Inflammatory macrophage (primary cell): ENCODE results near the gene CCDC89.

Source experiments
- DNase-seq, 2 donors: peaks; one replicate each; pipeline ENCODE4 v3.0.0-alpha.2; 2020 to 2022
- total RNA-seq, 18 experiments: gene quantifications; one replicate each; lab custom pipeline; 2026; ENCODE audit warnings: mixed read lengths in 6 of 18, inconsistent platforms in 2 of 18; lab: John Stamatoyannopoulos, UW

The CCDC89 gene
- 0 to 0.07 (median 0) reads per million in 18 experiments for total RNA-seq

GRCh38 chr11:85685820-85686459 lies at the start of gene CCDC89:
Gene CCDC89, minus strand, starts transcription at chr11:85686195. Its CDS starts 65 bp downstream, at chr11:85686130.
- no peak for DNase-seq

- DNase-seq = no peak
Measured at GRCh38 chr11:85732965-85733364, 47.0 kb upstream of the CCDC89 start.

GRCh38 chr11:85726381-85726780 lies 40.4 kb upstream of the CCDC89 start:
- DNase-seq = no peak

- DNase-seq = no peak
Measured at GRCh38 chr11:85725510-85726258, 39.7 kb upstream of the CCDC89 start.

DNA sequence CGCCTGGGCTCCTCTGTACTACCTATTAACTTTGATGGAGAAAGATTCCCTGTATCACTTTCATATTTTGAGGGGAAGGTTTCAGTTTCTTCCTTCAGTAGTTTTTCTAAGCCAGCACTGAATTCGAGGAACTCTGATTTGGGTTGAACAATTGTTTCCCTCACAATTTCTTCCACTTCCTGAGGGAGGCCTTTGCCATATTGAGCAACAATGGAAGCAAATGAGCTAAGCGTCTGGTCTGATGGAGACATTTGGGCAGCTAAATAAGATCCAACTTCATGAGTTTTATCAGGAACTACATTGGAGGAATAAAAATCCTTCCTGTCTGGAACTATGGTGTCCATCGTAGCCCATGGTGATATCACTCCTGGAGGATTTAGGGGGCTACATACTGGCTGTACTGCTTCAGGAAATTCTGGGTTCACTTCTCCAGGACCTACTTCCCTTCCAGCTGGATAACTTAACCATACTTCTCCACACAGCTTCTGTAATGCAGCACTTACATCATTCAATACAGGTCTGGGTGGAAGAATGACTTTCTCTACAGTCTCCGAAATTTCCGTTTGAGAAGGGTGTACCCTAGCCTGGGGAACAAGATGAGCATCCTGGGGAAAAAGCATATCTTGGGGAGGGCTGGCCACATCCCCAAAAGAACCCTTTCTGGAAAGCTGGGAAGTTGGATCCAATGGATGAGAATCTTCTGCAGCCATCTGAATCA lies 38.9 kb upstream of the CCDC89 start:
- DNase-seq = peak; percentile 22 to 36

DNA sequence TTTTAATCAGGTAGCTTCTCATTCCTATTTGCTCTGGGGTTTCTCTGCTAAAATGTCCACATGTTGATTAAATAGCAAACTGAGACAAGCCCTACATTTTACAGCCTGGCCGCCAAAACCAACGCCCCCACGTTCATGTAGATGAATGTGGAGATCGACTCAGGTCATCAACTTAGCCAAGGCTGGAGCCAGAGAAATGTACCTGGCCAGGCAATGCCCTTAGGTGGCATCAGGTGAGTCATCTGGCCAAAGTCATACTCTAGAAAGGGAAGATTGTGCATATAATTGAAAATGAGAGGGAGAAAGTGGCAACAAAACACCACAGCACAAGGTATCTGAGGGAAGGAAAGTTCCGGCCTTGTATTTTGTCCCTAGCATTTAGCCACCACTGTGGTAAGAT lies 37.1 kb upstream of the CCDC89 start:
- DNase-seq = no peak

DNA sequence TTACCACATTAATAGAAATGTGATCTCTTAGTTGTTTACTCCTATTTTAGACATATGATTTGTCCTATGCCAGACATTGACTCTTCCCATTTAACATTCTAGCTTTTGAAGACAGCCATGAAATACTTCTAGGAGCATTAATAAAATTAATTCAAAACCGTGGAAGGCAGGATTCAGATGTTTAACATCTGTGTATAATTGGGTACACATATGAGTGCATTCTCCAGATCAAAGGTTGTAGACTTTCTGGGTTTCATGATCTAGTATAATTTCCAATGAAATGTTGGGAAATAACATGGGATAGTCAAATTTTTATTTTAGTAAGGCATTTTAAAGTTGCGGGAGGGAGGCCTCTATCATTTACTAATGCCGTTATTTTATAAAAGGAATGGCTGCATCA lies 35.2 kb upstream of the CCDC89 start:
- DNase-seq = no peak

- DNase-seq = no peak
Measured at GRCh38 chr11:85718991-85719807, 33.2 kb upstream of the CCDC89 start.

GRCh38 chr11:85718126-85718943 lies 32.3 kb upstream of the CCDC89 start:
- no peak for DNase-seq

DNA sequence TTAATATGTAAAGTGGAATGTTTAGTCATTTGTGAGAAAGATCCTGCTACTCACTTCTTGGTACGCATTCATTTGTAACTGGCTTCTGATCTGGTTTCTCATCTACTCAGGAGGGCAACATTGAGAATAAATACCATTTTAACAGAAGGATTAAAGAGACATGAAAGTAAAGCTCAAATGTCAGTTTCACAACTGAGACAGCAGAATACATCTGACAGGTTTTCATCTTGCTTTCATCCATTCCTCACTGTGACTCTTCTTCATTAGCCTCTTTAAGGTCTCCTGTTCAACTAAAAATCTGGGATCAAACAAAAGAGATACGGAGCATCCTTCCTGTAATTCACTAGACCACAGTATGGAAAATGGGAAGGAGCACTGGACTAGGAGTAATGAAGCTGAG lies 31.4 kb upstream of the CCDC89 start:
- DNase-seq = no peak

GRCh38 chr11:85712953-85713352 lies 27.0 kb upstream of the CCDC89 start:
- DNase-seq = no peak

DNA sequence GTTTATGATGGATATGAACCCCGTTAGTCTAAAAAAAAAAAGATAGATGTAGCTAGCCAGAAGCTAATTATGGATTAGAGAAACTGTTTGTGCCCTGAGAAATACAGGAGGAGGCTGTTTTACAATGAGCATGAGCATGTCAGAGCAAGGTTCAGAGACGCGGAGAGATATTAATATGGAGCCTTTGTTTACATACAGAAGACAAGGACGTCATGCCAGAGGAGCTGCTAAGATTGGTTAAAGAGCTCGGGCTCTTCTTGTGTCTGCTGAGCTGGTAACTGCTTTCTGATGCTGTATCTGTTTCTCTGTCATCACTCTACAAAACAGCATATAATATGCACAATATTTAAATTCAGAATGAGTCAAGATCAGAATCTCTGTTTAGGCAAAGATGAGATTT lies 24.9 kb upstream of the CCDC89 start:
- DNase-seq = no peak

GRCh38 chr11:85709941-85710702 lies 24.1 kb upstream of the CCDC89 start:
- DNase-seq = no peak

DNA sequence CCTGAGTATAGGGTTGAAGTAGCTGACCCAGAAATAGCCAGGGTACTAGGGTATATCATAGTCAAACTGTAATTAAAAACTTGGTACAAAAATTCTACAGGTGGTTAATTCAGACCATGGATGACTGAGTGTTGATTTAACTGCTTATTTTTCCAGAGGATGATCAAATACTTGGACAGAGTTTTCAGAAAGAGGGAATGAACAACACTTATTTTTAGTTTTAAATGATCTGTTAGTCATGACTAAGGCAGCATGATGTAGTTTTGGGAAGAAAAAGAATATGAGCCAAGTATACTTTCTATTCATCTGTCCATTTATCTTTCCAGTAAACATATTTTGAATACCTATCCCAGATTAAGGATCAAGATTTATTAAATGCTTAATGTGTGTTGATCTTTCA lies 19.8 kb upstream of the CCDC89 start:
- no peak for DNase-seq

DNA sequence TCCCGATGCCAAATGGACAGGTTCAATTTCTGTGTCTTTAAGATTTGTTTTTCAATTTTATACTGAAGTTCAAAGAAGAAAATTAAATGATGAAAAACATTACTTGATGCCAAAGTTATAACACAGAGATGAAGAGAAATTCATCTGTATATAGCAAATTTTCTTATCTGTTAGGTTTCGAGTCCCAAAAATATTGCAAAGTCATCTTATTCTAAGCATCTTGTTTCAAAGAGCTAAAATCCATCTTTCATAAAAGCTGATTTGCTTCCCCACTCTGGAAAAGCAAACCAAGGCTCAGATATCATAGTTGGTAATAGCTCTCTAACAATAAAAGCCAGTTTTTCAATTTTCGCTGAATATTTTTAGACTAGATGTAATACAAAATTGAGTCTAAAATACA lies 19.0 kb upstream of the CCDC89 start:
- no peak for DNase-seq

GRCh38 chr11:85699957-85700741 lies 14.2 kb upstream of the CCDC89 start:
- DNase-seq = no peak

GRCh38 chr11:85698195-85698594 lies 12.2 kb upstream of the CCDC89 start:
- no peak for DNase-seq

- DNase-seq = no peak
Measured at GRCh38 chr11:85697747-85698146, 11.8 kb upstream of the CCDC89 start.

GRCh38 chr11:85695546-85695945 lies 9.6 kb upstream of the CCDC89 start:
- DNase-seq = no peak

DNA sequence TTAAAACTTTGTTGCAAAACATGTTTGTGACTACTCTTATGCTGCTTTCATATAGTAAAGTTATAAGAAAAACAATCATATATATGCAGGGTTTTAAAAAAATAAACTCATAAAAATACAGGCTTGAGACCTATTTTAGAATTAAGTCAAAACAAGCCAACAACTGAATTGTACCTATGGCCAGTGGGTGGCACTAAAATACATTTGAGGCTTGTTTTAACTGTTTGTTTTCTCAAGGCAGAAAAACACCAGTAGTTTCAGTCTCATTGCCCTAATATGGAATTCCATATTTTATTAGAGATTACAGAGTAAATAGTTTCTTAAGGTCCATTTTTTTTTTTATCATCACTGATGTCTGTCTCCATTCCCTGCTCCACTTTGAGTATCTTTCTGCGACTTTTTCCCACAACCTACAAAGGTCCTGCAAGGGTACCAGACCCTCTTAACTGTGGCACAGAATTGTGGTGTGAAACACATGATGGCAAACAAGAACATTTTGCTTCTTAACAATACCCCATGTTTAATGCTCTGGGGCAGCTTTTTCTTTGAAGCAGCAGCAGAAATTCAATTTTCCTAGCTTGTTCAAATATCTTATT lies 8.5 kb upstream of the CCDC89 start:
- peak in 1 of 2 donors; percentile 19 for DNase-seq
